ENCODE measurements around the gene MAMSTR. TPM values are rescaled to one million over a fixed set of nuclear protein-coding genes. Genes with fewer than 3 reads are reported as not detected.

The MAMSTR gene
- total RNA-seq, 1 donor from 2014 or later: 1.3 TPM

- peak; percentile 89 for TF ChIP-seq CTCF (IDR thresholded peaks at IDR 0.05)
- Mint-ChIP-seq H3K4me1 (ENCODE audit: unreplicated experiment) (peaks cover 3% of the 10 kb centered on the region), H3K36me3 (ENCODE audit: unreplicated experiment) (no peaks in the 10 kb centered on the region), H3K27ac (ENCODE audit: unreplicated experiment) (no peak overlapping the region), H3K9me3 (ENCODE audit: unreplicated experiment) (no peaks in the 10 kb centered on the region), H3K4me3 (ENCODE audit: unreplicated experiment) (no peak overlapping the region), H3K27me3 (ENCODE audit: unreplicated experiment) (no peaks in the 10 kb centered on the region)
- DNase-seq (ENCODE audit: extremely low spot score, unreplicated experiment): peak; percentile 92
Observed at GRCh38 chr19:48674921-48675824, 44.4 kb downstream of the MAMSTR start.

GRCh38 chr19:48674216-48674809 is 45.2 kb downstream of the MAMSTR start:
- Mint-ChIP-seq H3K36me3 (ENCODE audit: unreplicated experiment) (no peaks in the 10 kb centered on the region), H3K9me3 (ENCODE audit: unreplicated experiment) (no peaks in the 10 kb centered on the region), H3K27me3 (ENCODE audit: unreplicated experiment) (no peaks in the 10 kb centered on the region), H3K4me1 (ENCODE audit: unreplicated experiment) (peaks cover 3% of the 10 kb centered on the region), H3K27ac (ENCODE audit: unreplicated experiment) (no peak overlapping the region), H3K4me3 (ENCODE audit: unreplicated experiment) (no peak overlapping the region)
- TF ChIP-seq CTCF (IDR thresholded peaks at IDR 0.05): no peak
- no peak for DNase-seq (ENCODE audit: extremely low spot score, unreplicated experiment)

- Mint-ChIP-seq H3K27ac (ENCODE audit: unreplicated experiment) (no peak overlapping the region), H3K4me1 (ENCODE audit: unreplicated experiment) (peaks cover 3% of the 10 kb centered on the region), H3K27me3 (ENCODE audit: unreplicated experiment) (no peaks in the 10 kb centered on the region), H3K36me3 (ENCODE audit: unreplicated experiment) (no peaks in the 10 kb centered on the region), H3K9me3 (ENCODE audit: unreplicated experiment) (no peaks in the 10 kb centered on the region), H3K4me3 (ENCODE audit: unreplicated experiment) (no peak overlapping the region)
- no peak for DNase-seq (ENCODE audit: extremely low spot score, unreplicated experiment)
- TF ChIP-seq CTCF (IDR thresholded peaks at IDR 0.05): no peak
Observed at GRCh38 chr19:48673436-48674100, 46.0 kb downstream of the MAMSTR start.

GRCh38 chr19:48672994-48673393 is 46.5 kb downstream of the MAMSTR start, which contains the start of gene NTN5:
Gene NTN5 (minus strand): TSS chr19:48673017. CDS start chr19:48670986, 2,031 bp downstream.
- no peak for DNase-seq (ENCODE audit: extremely low spot score, unreplicated experiment)
- H3K9me3 Mint-ChIP-seq (ENCODE audit: unreplicated experiment): no peaks in the 10 kb centered on the region
- H3K4me3 Mint-ChIP-seq (ENCODE audit: unreplicated experiment): no peak within 1 kb of the TSS
- H3K4me1 Mint-ChIP-seq (ENCODE audit: unreplicated experiment): peaks cover 3% of the 10 kb centered on the region
- TF ChIP-seq CTCF (IDR thresholded peaks at IDR 0.05): no peak
- H3K36me3 Mint-ChIP-seq (ENCODE audit: unreplicated experiment): no peaks in the 10 kb centered on the region
- no peak within 1 kb of the TSS for H3K27ac Mint-ChIP-seq (ENCODE audit: unreplicated experiment)
- H3K27me3 Mint-ChIP-seq (ENCODE audit: unreplicated experiment): no peaks in the 10 kb centered on the region

All from osteocyte (in vitro differentiated cells).